GM12801 (cell line): ENCODE data around the gene LY6G6C.

ENCODE experiments used
- CTCF ChIP-seq: IDR thresholded peaks from one replicate; pipeline ENCODE4 v1.5.1; 2011; ENCODE audit warnings: control low read depth; ENCODE audit not compliant: insufficient read length; ENCODE audit errors: extremely low read depth

Gene LY6G6C

DNA sequence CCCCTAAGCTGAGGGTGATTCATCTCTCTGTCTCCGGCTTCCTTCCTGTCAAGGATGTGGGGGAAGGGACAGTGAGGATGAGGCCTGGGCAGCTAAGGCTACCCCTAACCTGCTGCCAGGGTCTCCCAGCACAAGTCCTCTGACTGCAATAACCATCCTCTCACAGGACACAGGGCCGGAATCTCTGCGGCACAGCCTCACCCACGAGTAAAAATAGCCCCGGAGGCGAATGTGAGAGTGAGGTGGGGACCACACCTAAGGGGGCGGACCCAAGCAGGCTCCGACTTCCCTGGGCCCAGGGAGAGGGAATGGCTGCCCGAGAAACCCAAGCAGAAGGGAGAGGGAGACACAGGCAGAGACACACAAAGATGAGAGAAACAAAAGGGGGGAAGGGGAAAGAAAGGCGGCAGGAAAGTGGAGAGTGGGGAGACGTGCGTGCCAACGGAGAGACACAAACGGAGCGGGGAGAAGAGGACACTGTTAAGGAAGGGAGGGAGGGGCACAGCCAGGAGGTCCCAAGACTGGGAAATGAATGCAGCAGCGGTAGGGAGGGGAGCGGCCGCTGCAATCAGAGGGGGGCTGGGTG lies 13.4 kb upstream of the LY6G6C start:
- no peak for TF ChIP-seq CTCF

- TF ChIP-seq CTCF = no peak
These were observed 12.8 kb upstream of the LY6G6C start for GRCh38 chr6:31734247-31734820.

DNA sequence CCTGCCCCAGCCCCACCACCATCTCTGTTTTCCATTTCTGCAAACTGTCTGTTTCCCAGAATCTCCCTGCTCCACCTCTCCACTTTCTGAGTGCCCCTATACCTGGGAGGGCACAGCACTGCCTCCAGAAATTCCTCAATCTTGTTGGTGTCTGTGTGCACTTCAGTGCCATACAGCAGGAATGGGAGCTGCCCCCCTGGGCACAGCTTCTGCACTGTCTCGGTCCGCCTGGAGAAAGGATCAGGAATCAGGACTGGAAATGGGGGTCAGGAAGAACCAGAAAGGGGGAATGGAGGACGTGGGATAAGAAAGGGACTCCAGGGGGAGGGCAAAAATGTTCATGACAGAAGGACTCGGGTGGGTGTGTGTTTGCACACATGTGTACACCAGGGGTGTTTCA lies 12.2 kb upstream of the LY6G6C start:
- TF ChIP-seq CTCF = no peak

GRCh38 chr6:31732029-31732428 lies 10.5 kb upstream of the LY6G6C start:
- no peak for TF ChIP-seq CTCF

DNA sequence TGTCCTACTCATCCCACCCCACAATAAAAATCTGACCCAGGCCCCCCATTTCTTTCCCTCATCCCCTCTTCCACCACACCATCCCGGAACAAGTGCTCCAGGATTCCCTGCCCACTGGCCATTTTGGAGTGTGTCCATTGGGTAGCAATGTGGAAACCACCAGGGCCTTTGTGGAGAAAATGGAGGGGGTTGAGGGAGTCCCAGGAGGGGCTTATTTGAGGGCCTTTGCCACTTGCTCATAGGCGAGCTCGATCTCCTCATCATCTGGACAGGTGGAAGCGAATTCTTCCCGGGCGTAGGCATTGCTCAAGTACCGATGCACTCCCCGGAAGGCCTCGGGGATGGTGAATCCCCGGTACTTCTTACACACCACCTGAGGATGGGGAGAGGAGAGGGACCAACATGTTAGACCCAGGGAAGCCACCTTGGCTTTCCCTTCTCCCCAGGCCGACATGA lies 9.1 kb upstream of the LY6G6C start:
- no peak for TF ChIP-seq CTCF

GRCh38 chr6:31729979-31730630 lies 8.6 kb upstream of the LY6G6C start:
- no peak for TF ChIP-seq CTCF

GRCh38 chr6:31729515-31729978 lies 8.0 kb upstream of the LY6G6C start:
- no peak for TF ChIP-seq CTCF
